GM13976 (cell line): Measurements from ENCODE around the gene CUBN.

Experiments used
- DNase-seq: peaks from one replicate; pipeline ENCODE4 v3.0.0; 2012; ENCODE audit warnings: low spot score
- CTCF ChIP-seq: IDR thresholded peaks from 2 replicates; pipeline ENCODE4 v1.5.1; 2012; ENCODE audit warnings: borderline replicate concordance, mild to moderate bottlenecking; ENCODE audit not compliant: insufficient read depth; ENCODE audit errors: extremely low read depth, missing control alignments, control extremely low read depth
- in situ Hi-C: fragments of 300-500 bp; cut with MboI; formaldehyde crosslinking; loops from one replicate; pipeline ENCODE4 v1.12.0; 2022; ENCODE audit warnings: low sequenced_read_pairs, mixed read lengths, inconsistent platforms; ENCODE audit not compliant: unreplicated experiment

The CUBN gene

GRCh38 chr10:17134737-17135260, 5.2 kb upstream of the CUBN start:
- DNase-seq: no peak
- no peak for TF ChIP-seq CTCF
- in situ Hi-C loops: no loop called here

GRCh38 chr10:17134282-17134681, 4.7 kb upstream of the CUBN start:
- in situ Hi-C loops: no loop called here
- no peak for DNase-seq
- no peak for TF ChIP-seq CTCF

GRCh38 chr10:17128261-17128660, 1.4 kb downstream of the CUBN start:
- no peak for TF ChIP-seq CTCF
- in situ Hi-C loops: no loop called here
- DNase-seq: no peak

GRCh38 chr10:17126327-17126726, 3.3 kb downstream of the CUBN start:
- in situ Hi-C loops: no loop called here
- DNase-seq: no peak
- no peak for TF ChIP-seq CTCF

- TF ChIP-seq CTCF: no peak
- DNase-seq: no peak
- in situ Hi-C loops: no loop called here
Measured at GRCh38 chr10:17125206-17125893, 4.3 kb downstream of the CUBN start.

- in situ Hi-C loops: no loop called here
- no peak for TF ChIP-seq CTCF
- DNase-seq: no peak
Measured at GRCh38 chr10:17123961-17124360, 5.7 kb downstream of the CUBN start.
